Thoracic aorta (tissue), 2 donors: ENCODE data around the gene ARFRP1. TPM values are rescaled to one million over a fixed set of nuclear protein-coding genes. Genes with fewer than 3 reads are reported as not detected.
A peak's percentile ranks its signal among the peaks of the same experiment; 100 is the strongest.

Experiments
- ATAC-seq: fragments of 150-250 bp; one replicate; pipeline ENCODE4 v1.8.0; 2017; ENCODE audit warnings: low read depth; ENCODE audit not compliant: insufficient number of reproducible peaks, low FRiP score
- DNase-seq: peaks from one replicate; pipeline ENCODE4 v3.0.0-alpha.2; 2020; ENCODE audit warnings: low spot score
- H3K27ac ChIP-seq, 2 donors: fragments of 200-600 bp; sonication (generic); 1 replicate in 1 of 2; 2 replicates in 1 of 2; pipeline ENCODE4 v1.5.1; 2016; ENCODE audit warnings: mild to moderate bottlenecking in 2 of 2, moderate library complexity in 2 of 2
- H3K27me3 ChIP-seq: fragments of 200-600 bp; sonication (generic); replicated peaks from 2 replicates; pipeline ENCODE4 v1.6.0; 2016; ENCODE audit warnings: mild to moderate bottlenecking; ENCODE audit not compliant: insufficient read depth
- H3K36me3 ChIP-seq: fragments of 200-600 bp; sonication (generic); one replicate; pipeline ENCODE4 v1.5.1; 2016
- H3K4me1 ChIP-seq, 2 donors: fragments of 200-600 bp; sonication (generic); 1 replicate in 1 of 2; 2 replicates in 1 of 2; pipeline versions ENCODE4 v1.5.1 to v1.6.0; 2016; ENCODE audit warnings: low read depth in 2 of 2, mild to moderate bottlenecking in 1 of 2; ENCODE audit not compliant: control insufficient read depth in 1 of 2
- H3K4me3 ChIP-seq: fragments of 200-600 bp; sonication (generic); 2 replicates; pipeline ENCODE4 v1.5.1; 2016; ENCODE audit warnings: mild to moderate bottlenecking
- H3K9me3 ChIP-seq: fragments of 200-600 bp; sonication (generic); 2 replicates; pipeline ENCODE4 v1.5.1; 2016
- CTCF ChIP-seq: fragments of 200-600 bp; sonication (generic); IDR thresholded peaks from one replicate; pipeline ENCODE4 v1.5.1; 2019; ENCODE audit warnings: antibody characterized with exemption
- total RNA-seq, 2 donors: library from RNA; depleted of rRNA; stranded (reverse); fragments of >200 nt; gene quantifications; one replicate each; pipeline versions ENCODE4 v1.1.0 to v1.2.3, GENCODE V29; 2016

ARFRP1 gene
- total RNA-seq, 2 donors from 2014 or later, result 56.4 to 57.8 TPM

GRCh38 chr20:63690898-63691710, 16.7 kb downstream of the ARFRP1 start:
- Histone ChIP-seq H3K4me1 (peaks cover 4 to 24% of the 10 kb centered on the region in 2 donors), H3K4me3 (no peak overlapping the region), H3K9me3 (no peaks in the 10 kb centered on the region), H3K27ac (no peak overlapping the region), H3K27me3 (no peaks in the 10 kb centered on the region), H3K36me3 (peaks cover 5% of the 10 kb centered on the region)
- ATAC-seq (no peak), DNase-seq (no peak)
- no peak for TF ChIP-seq CTCF

- H3K36me3 ChIP-seq, result peaks cover 5% of the 10 kb centered on the region
- DNase-seq, result no peak
- H3K27ac ChIP-seq, result no peak overlapping the region
- peaks cover 4 to 25% of the 10 kb centered on the region in 2 donors for H3K4me1 ChIP-seq
- no peaks in the 10 kb centered on the region for H3K9me3 ChIP-seq
- no peak overlapping the region for H3K4me3 ChIP-seq
- TF ChIP-seq CTCF, result no peak
- no peak for ATAC-seq
- no peaks in the 10 kb centered on the region for H3K27me3 ChIP-seq
Observed at GRCh38 chr20:63690003-63690897, 17.5 kb downstream of the ARFRP1 start.

- Histone ChIP-seq H3K27me3 (no peaks in the 10 kb centered on the region), H3K4me3 (no peak overlapping the region), H3K27ac (no peak overlapping the region), H3K36me3 (no peaks in the 10 kb centered on the region), H3K4me1 (peaks cover 4 to 25% of the 10 kb centered on the region in 2 donors), H3K9me3 (no peaks in the 10 kb centered on the region)
- DNase-seq, result no peak
- ATAC-seq, result no peak
- no peak for TF ChIP-seq CTCF
Observed at GRCh38 chr20:63689046-63690002, 18.5 kb downstream of the ARFRP1 start.

- TF ChIP-seq CTCF, result no peak
- ATAC-seq (no peak), DNase-seq (no peak)
- Histone ChIP-seq H3K4me3 (no peak overlapping the region), H3K27ac (peak overlapping the region in 1 of 2 donors; percentile 61), H3K36me3 (no peaks in the 10 kb centered on the region), H3K27me3 (no peaks in the 10 kb centered on the region), H3K9me3 (no peaks in the 10 kb centered on the region), H3K4me1 (peaks cover 4 to 27% of the 10 kb centered on the region in 2 donors)
Observed at GRCh38 chr20:63688228-63689045, 19.3 kb downstream of the ARFRP1 start.
